ENCODE results near the gene SLC7A11. TPM values are rescaled to one million over a fixed set of nuclear protein-coding genes. Genes with fewer than 3 reads are reported as not detected.

The SLC7A11 gene
- total and polyA plus RNA-seq, 2 of the 4 experiments (the other 2 are of a cell fraction): 8.3 to 24.7 TPM

- ATAC-seq (ENCODE audit: low read depth) (no peak), DNase-seq (no peak)
- Histone ChIP-seq H3K4me2 (ENCODE audit: low read depth, low read length) (peak overlapping the region; percentile 15; the same call in 1 of the 2 replicates), H2AK5ac (ENCODE audit: low read depth, low read length) (peak overlapping the region; percentile 51; the same call in 1 of the 2 replicates), H2BK120ac (ENCODE audit: low read depth, low read length) (peak overlapping the region; percentile 93), H3K9ac (ENCODE audit: low read depth, low read length) (no peak overlapping the region), H3K79me1 (ENCODE audit: low read depth in 1 of 2, low read length in 2 of 2) (peaks cover 0 to 13% of the 10 kb centered on the region in 2 experiments; a peak in 3 of 4 replicates), H3K56ac (ENCODE audit: extremely low read depth, insufficient read depth, low read length) (peak overlapping the region; percentile 11; the same call in 1 of the 2 replicates), H4K8ac (ENCODE audit: low read depth in 2 of 2, low read length in 2 of 2) (peak overlapping the region; percentile 65 to 86), H3K9me1 (ENCODE audit: insufficient read depth, low read length) (no peaks in the 10 kb centered on the region), H3K4me1 (ENCODE audit: control insufficient read depth, insufficient read depth, low read length) (peaks cover 4% of the 10 kb centered on the region; the same call in 1 of the 2 replicates), H3K18ac (ENCODE audit: low read depth, low read length) (peak overlapping the region; percentile 100), H2BK5ac (ENCODE audit: low read depth, low read length, poor library complexity, severe bottlenecking) (peak overlapping the region; percentile 91), H2BK15ac (ENCODE audit: low read depth, low read length) (peak overlapping the region; percentile 81), H3K4ac (ENCODE audit: low read depth, low read length) (peak overlapping the region; percentile 72; the same call in 1 of the 2 replicates), H4K91ac (ENCODE audit: insufficient read depth, low read depth, low read length) (peak overlapping the region; percentile 88), H3K4me3 (ENCODE audit: insufficient read depth, low read depth, low read length) (no peak overlapping the region), H3K27ac (ENCODE audit: insufficient read depth, low read length) (peak overlapping the region; percentile 88; the same call in 1 of the 2 replicates), H2BK20ac (ENCODE audit: low read depth, low read length) (peak overlapping the region; percentile 97), H2AK9ac (replicated peaks; ENCODE audit: low read depth, low read length, poor library complexity) (no peak overlapping the region), H3K14ac (replicated peaks; ENCODE audit: low read depth, low read length) (peak overlapping the region; percentile 59; the same call in 1 of the 2 replicates), H3K9me3 (ENCODE audit: control insufficient read depth, insufficient read depth, low read length) (no peaks in the 10 kb centered on the region; the same call in 1 of the 2 replicates), H4K5ac (ENCODE audit: low read depth, low read length) (peak overlapping the region; percentile 99), H3K27me3 (ENCODE audit: control insufficient read depth, insufficient read depth, low read length) (no peaks in the 10 kb centered on the region), H3K23ac (ENCODE audit: low read depth, low read length) (peak overlapping the region; percentile 96), H3K36me3 (ENCODE audit: control insufficient read depth, insufficient read depth, low read length) (no peaks in the 10 kb centered on the region), H2AFZ (replicated peaks; ENCODE audit: low read length, poor library complexity) (no peak overlapping the region), H4K20me1 (ENCODE audit: insufficient read depth, low read length) (no peaks in the 10 kb centered on the region)
- POLR2A ChIA-PET (ENCODE audit: unreplicated experiment): interaction anchor here (0.6 kb wide), 1 partner anchor 244 kb away, joined by 4 read pairs; no protein-coding TSS in a partner anchor
- in situ Hi-C loops (cut with MboI; ENCODE audit: low sequenced_read_pairs): no loop called here
- no CpG with 5 or more reads among the region's 3 CpGs for WGBS, 2 experiments (ENCODE audit: extremely low coverage in 2 of 2, insufficient read length in 1 of 2)
- dilution Hi-C loops (cut with HindIII; ENCODE audit: low sequenced_read_pairs, unreplicated experiment): no loop called here
- CTCF ChIA-PET: interaction anchor here (1.0 kb wide), 1 partner anchor 153 kb away, joined by 3 read pairs; no protein-coding TSS in a partner anchor
- TF ChIP-seq, protein P1, sequence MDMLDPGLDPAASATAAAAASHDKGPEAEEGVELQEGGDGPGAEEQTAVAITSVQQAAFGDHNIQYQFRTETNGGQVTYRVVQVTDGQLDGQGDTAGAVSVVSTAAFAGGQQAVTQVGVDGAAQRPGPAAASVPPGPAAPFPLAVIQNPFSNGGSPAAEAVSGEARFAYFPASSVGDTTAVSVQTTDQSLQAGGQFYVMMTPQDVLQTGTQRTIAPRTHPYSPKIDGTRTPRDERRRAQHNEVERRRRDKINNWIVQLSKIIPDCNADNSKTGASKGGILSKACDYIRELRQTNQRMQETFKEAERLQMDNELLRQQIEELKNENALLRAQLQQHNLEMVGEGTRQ (IDR thresholded peaks at IDR 0.05; ENCODE audit: low read depth, low read length): no peak
- TF ChIP-seq FOS (IDR thresholded peaks at IDR 0.05; ENCODE audit: low read depth, low read length) (no peak), BHLHE40 (IDR thresholded peaks at IDR 0.05; ENCODE audit: low read depth, low read length) (no peak), CHD1 (IDR thresholded peaks at IDR 0.05; ENCODE audit: low read depth, low read length) (no peak), ELK1 (IDR thresholded peaks at IDR 0.05; ENCODE audit: borderline replicate concordance, low read depth, low read length) (no peak)
- TF ChIP-seq, protein P2, sequence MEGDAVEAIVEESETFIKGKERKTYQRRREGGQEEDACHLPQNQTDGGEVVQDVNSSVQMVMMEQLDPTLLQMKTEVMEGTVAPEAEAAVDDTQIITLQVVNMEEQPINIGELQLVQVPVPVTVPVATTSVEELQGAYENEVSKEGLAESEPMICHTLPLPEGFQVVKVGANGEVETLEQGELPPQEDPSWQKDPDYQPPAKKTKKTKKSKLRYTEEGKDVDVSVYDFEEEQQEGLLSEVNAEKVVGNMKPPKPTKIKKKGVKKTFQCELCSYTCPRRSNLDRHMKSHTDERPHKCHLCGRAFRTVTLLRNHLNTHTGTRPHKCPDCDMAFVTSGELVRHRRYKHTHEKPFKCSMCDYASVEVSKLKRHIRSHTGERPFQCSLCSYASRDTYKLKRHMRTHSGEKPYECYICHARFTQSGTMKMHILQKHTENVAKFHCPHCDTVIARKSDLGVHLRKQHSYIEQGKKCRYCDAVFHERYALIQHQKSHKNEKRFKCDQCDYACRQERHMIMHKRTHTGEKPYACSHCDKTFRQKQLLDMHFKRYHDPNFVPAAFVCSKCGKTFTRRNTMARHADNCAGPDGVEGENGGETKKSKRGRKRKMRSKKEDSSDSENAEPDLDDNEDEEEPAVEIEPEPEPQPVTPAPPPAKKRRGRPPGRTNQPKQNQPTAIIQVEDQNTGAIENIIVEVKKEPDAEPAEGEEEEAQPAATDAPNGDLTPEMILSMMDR (conservative IDR thresholded peaks at IDR 0.05; ENCODE audit: low read depth, low read length): no peak
- intact Hi-C loops (cut with micrococcal nuclease): loop anchor here (2.0 to 5.0 kb wide), 2 partner anchors 251 to 324 kb away; no protein-coding TSS in a partner anchor
- no TSS peak for BruUV-seq (replicated peaks)
These were observed 1.2 kb upstream of the SLC7A11 start for GRCh38 chr4:138243369-138243768.

All from IMR-90 (cell line).